K562 (cell line): ENCODE results near the gene RNF224. TPM values are rescaled to one million over a fixed set of nuclear protein-coding genes. Genes with fewer than 3 reads are reported as not detected.

Source experiments
- ARID3A ChIP-seq: IDR thresholded peaks from 2 replicates; pipeline ENCODE4 v1.6.1; 2012; ENCODE audit warnings: low read depth, low read length, improper control_type of control experiment, borderline replicate concordance
- HINFP ChIP-seq: fragments of 450-650 bp; conservative IDR thresholded peaks from 2 replicates; pipeline ENCODE4 v1.6.1; 2016; ENCODE audit warnings: missing genetic modification characterization, low read depth, mild to moderate bottlenecking, control low read depth, missing compliant biosample characterization
- NFE2L1 ChIP-seq: fragments of 450-650 bp; IDR thresholded peaks from 2 replicates; pipeline ENCODE4 v1.6.1; 2016; ENCODE audit warnings: missing genetic modification characterization, low read depth, mild to moderate bottlenecking, missing compliant biosample characterization, moderate library complexity, borderline replicate concordance
- RCOR1 ChIP-seq, 2 experiments: IDR thresholded peaks; 2 replicates each; pipeline ENCODE4 v1.6.1; 2012; ENCODE audit warnings: low read depth in 2 of 2, low read length in 2 of 2, borderline replicate concordance in 1 of 2, improper control_type of control experiment in 1 of 2
- SMAD2 ChIP-seq: fragments of 150-350 bp; IDR thresholded peaks from 2 replicates; pipeline ENCODE4 v1.6.1; 2014; ENCODE audit warnings: low read depth, mild to moderate bottlenecking, low read length
- XRCC5 ChIP-seq: fragments of 200-400 bp; formaldehyde crosslinking; IDR thresholded peaks from 2 replicates; pipeline ENCODE4 v1.6.1; 2017; ENCODE audit warnings: low read depth, mild to moderate bottlenecking, low read length
- ZBTB11 ChIP-seq, 3 experiments: fragments of 200-800 bp in 1 of 3; fragments of 250-450 bp in 1 of 3; fragments of 450-650 bp in 1 of 3; sonication (Bioruptor Pico) in 1 of 3; sonication (Bioruptor generic) in 1 of 3; formaldehyde crosslinking in 1 of 3; IDR thresholded peaks; 2 replicates each; pipeline versions ENCODE4 v1.6.1 to v1.8.0; 2016 to 2022; ENCODE audit warnings: mild to moderate bottlenecking in 2 of 3, missing genetic modification characterization in 2 of 3, missing compliant biosample characterization in 1 of 3, moderate library complexity in 1 of 3
- polyA plus RNA-seq, 8 experiments: library from polyadenylated mRNA; depleted of rRNA in 4 of 8; stranded (reverse) in 5 of 8; unstranded in 3 of 8; fragments of >200 nt; fragmentation: Nextera tagmentation in 2 of 8; fragmentation: Illumina TruSeq in 1 of 8; extraction: Ambion mirVana in 2 of 8; extraction: Trizol in 1 of 8; gene quantifications; 2 replicates each; pipeline versions ENCODE4 v1.2.1 to v1.2.3, GENCODE V29; 2011 to 2014; ENCODE audit warnings: inconsistent platforms in 1 of 8, missing spikeins in 1 of 8
- total RNA-seq, 7 experiments: library from RNA; depleted of rRNA in 6 of 7; stranded (reverse); fragments of >200 nt in 6 of 7; fragmentation: Illumina TruSeq in 2 of 7; extraction: Trizol in 2 of 7; gene quantifications; 2 replicates each; pipeline versions ENCODE4 v1.2.1 to v1.2.3, GENCODE V29; 2011 to 2021; ENCODE audit warnings: low replicate concordance in 1 of 7

Gene RNF224
- total and polyA plus RNA-seq, 9 of the 15 experiments (the other 6 are each of a cell fraction or from before 2014, with no cell fraction given): not detected

GRCh38 chr9:137189297-137190295 is 37.7 kb upstream of the RNF224 start (continued):
- TF ChIP-seq HINFP: no peak
- TF ChIP-seq XRCC5: 0 out of 2 replicates have a peak, but pooled peaks have one; percentile 11
- no peak for TF ChIP-seq ARID3A
- TF ChIP-seq NFE2L1 (tag): no peak
- TF ChIP-seq ZBTB11 (CRISPR knock-in tag; IDR thresholded peaks at IDR 0.05): 0 out of 6 replicates have a peak, but pooled peaks of 1 of the 3 experiments have one; percentile 5
- no peak for TF ChIP-seq RCOR1 (IDR thresholded peaks at IDR 0.05; ENCODE audit: borderline replicate concordance in 1 of 2, low read depth in 2 of 2, low read length in 2 of 2)
- no peak for TF ChIP-seq SMAD2
